ENCODE data around the gene NEK6. TPM values are rescaled to one million over a fixed set of nuclear protein-coding genes. Genes with fewer than 3 reads are reported as not detected.

NEK6 gene
- total RNA-seq, 2 donors from 2014 or later, result 24.0 to 43.6 TPM

DNA sequence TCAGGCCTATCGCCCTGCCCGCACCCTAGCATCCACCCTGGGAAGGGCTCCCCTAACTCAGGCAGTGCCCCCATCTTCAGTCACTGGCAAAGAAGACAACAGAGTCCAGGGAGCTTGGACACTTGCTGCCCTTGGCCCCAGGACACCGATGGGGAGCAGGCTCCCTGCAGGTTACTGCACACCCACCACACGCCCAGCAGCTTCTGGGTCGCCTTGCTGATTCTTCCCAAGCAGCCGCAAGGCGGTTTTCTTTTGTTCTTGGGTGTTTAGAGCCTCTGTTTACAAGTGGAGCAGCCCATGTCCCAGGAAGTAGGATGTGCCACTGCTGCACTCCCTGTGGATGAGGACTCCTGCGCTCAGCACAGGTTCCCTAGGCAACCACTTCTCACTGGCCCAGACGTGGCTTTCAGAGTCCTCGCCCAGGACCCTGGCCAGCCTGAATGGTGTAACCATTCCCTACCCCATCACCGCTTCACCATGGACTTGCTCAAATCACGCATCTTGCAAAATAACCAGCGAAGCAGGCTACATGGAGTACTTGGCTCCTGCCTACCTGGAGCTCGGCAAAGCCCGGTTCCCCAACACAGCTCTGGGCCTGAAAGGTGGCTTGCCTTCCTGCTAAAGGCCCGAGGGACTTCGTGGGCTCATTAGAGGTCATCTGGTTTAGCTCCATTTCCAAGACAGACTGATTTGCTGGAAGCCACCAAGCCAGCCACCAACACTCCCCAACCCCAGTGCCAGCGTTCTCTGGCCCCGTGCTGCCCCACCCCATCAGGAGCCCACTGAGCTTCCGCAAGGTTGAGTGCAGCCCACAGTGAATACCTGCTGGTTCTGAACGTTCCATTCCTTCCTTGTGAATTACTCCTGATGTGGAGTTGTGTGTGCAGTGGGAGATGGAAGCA is 97.5 kb downstream of the NEK6 start:
- no peak for DNase-seq (ENCODE audit: low spot score)
- H3K27me3 ChIP-seq (replicated peaks; ENCODE audit: insufficient read depth), result no peaks in the 10 kb centered on the region
- H3K4me3 ChIP-seq, result no peak overlapping the region
- no peaks in the 10 kb centered on the region for H3K9me3 ChIP-seq
- H3K4me1 ChIP-seq (ENCODE audit: control insufficient read depth in 1 of 2, low read depth in 2 of 2), result no peaks in the 10 kb centered on the region
- TF ChIP-seq, protein P1, sequence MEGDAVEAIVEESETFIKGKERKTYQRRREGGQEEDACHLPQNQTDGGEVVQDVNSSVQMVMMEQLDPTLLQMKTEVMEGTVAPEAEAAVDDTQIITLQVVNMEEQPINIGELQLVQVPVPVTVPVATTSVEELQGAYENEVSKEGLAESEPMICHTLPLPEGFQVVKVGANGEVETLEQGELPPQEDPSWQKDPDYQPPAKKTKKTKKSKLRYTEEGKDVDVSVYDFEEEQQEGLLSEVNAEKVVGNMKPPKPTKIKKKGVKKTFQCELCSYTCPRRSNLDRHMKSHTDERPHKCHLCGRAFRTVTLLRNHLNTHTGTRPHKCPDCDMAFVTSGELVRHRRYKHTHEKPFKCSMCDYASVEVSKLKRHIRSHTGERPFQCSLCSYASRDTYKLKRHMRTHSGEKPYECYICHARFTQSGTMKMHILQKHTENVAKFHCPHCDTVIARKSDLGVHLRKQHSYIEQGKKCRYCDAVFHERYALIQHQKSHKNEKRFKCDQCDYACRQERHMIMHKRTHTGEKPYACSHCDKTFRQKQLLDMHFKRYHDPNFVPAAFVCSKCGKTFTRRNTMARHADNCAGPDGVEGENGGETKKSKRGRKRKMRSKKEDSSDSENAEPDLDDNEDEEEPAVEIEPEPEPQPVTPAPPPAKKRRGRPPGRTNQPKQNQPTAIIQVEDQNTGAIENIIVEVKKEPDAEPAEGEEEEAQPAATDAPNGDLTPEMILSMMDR (IDR thresholded peaks at IDR 0.05), result no peak
- H3K27ac ChIP-seq, result no peak overlapping the region
- peaks cover 24% of the 10 kb centered on the region for H3K36me3 ChIP-seq
- no peak for ATAC-seq (ENCODE audit: insufficient number of reproducible peaks, low FRiP score, low read depth)

DNA sequence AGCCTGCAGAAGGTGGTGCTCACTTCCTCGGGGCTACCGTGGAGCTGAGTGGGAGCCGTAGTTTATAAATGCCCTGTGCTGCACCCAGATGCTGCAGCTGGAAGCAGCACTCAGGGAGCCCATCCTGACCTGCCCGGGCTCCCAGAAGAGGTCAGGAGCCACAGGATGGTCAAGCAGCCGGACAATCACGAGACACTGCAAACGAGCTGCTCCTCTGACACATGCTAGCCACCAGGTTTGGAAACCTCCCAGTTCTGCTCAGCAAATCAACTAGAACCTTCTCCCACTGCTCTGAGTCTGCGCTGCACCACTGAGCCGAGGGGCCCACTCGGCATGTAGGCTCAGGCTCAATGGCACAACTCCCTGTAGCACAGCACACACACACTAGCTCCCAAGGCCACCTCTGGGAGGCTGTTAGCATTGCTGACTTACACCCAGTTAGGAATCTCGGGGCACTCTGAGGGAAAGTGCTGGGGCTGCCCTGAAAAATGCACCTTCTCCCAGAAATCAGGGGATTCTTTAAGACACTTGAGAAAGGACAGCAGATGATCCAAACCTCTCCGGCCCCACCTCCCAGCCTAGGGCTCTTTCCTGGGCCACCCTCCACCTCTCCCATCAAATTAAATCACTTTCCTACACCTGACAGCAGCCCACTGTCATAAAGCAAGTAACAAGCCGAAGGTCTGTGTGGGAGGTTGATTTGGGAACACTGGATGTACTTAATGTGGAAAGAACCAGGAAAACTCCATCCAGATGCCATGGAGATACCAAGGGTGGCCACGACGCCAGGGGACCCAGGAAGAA is 98.4 kb downstream of the NEK6 start:
- DNase-seq (ENCODE audit: low spot score) (no peak), ATAC-seq (ENCODE audit: insufficient number of reproducible peaks, low FRiP score, low read depth) (no peak)
- Histone ChIP-seq H3K27me3 (replicated peaks; ENCODE audit: insufficient read depth) (no peaks in the 10 kb centered on the region), H3K27ac (no peak overlapping the region), H3K4me3 (no peak overlapping the region), H3K36me3 (peaks cover 17% of the 10 kb centered on the region), H3K4me1 (ENCODE audit: control insufficient read depth in 1 of 2, low read depth in 2 of 2) (no peaks in the 10 kb centered on the region), H3K9me3 (no peaks in the 10 kb centered on the region)
- TF ChIP-seq, protein P1 (IDR thresholded peaks at IDR 0.05), result no peak

DNA sequence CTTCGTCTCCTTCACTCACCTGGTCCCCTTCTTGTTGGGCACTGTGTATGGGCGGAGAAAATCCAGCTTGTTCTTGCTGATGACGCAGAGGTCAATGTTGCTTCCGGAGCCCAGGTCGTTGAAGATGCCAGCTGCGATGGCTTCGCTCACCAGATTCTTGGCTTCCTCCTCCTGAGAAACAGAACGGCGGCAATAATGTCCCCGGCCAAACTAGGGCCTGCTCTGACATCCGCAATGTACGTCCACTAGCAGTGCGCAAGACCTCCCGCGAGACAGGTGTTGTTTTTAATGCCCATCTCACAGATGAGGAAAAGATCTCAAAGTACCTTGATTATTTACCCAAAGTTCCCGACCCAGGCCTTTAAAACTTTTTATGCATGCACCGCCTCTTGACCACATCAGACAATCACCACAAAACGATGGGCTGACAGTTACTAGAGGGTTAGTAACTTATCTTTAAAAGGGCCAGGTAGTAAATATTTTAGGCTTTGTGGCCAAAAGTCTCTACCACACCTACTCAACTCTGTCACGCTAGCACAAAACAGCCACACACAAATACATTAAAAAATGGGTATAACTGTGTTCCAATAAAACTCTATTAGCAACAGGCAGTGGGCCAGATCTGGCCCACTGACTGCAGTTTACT is 99.1 kb downstream of the NEK6 start:
- DNase-seq (ENCODE audit: low spot score), result no peak

DNA sequence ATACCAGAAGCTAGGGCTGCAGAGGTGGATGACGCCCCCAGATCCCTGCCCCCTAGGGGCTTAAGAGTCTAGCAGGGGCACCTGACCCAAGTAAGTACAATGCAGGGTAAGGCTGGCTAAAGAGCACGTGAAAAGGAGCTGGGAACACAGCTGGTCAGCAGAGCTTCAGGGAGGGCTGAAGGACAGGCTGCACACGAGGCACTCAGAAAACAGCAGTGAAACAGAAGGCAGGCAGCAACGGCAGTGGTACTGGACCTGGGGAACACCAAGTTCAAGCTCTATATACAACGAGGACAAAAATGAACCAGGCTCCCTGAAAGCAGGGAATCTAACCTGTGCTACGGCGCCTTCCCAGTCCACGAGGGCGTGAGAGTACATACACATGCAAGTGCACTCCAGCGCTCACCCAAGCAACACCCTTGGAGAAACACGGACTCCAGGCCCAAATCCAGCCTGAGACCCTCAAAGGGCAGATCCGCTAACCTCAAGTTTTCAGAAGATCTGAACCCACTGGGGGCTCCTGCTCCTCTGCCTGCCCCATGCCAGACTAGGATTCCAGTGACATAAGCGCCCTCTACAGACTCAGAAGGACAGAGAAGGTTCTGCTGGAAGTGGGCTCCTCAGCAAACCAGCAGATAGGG is 100.1 kb downstream of the NEK6 start:
- H3K9me3 ChIP-seq, result no peaks in the 10 kb centered on the region
- no peaks in the 10 kb centered on the region for H3K4me1 ChIP-seq (ENCODE audit: control insufficient read depth in 1 of 2, low read depth in 2 of 2)
- H3K36me3 ChIP-seq, result peaks cover 12% of the 10 kb centered on the region
- TF ChIP-seq, protein P1 (IDR thresholded peaks at IDR 0.05), result no peak
- DNase-seq (ENCODE audit: low spot score) (no peak), ATAC-seq (ENCODE audit: insufficient number of reproducible peaks, low FRiP score, low read depth) (no peak)
- H3K27me3 ChIP-seq (replicated peaks; ENCODE audit: insufficient read depth), result no peaks in the 10 kb centered on the region
- H3K27ac ChIP-seq, result no peak overlapping the region
- no peak overlapping the region for H3K4me3 ChIP-seq

More for the DNA sequence above, 99.1 kb downstream of the NEK6 start:
- H3K4me1 ChIP-seq (ENCODE audit: control insufficient read depth in 1 of 2, low read depth in 2 of 2), result no peaks in the 10 kb centered on the region
- TF ChIP-seq, protein P1 (IDR thresholded peaks at IDR 0.05), result no peak
- no peaks in the 10 kb centered on the region for H3K27me3 ChIP-seq (replicated peaks; ENCODE audit: insufficient read depth)
- no peaks in the 10 kb centered on the region for H3K9me3 ChIP-seq
- no peak for ATAC-seq (ENCODE audit: insufficient number of reproducible peaks, low FRiP score, low read depth)
- H3K36me3 ChIP-seq, result peaks cover 15% of the 10 kb centered on the region
- H3K27ac ChIP-seq, result no peak overlapping the region
- no peak overlapping the region for H3K4me3 ChIP-seq

All from thoracic aorta (tissue), 2 donors.